Karpas-422 (cell line): Measurements from ENCODE around the gene SLC7A10. TPM values are rescaled to one million over a fixed set of nuclear protein-coding genes. Genes with fewer than 3 reads are reported as not detected.

Experiments used
- DNase-seq: peaks from one replicate; pipeline ENCODE4 v3.0.0-alpha.2; 2015
- H2AFZ ChIP-seq: fragments of 200-600 bp; sonication (generic); 2 replicates; pipeline ENCODE4 v1.6.1; 2014; ENCODE audit warnings: antibody characterized with exemption, low read length, mixed read lengths
- H3K27ac ChIP-seq: fragments of 200-600 bp; sonication (generic); 2 replicates; pipeline ENCODE4 v1.5.1; 2014; ENCODE audit warnings: mild to moderate bottlenecking, low read length, moderate library complexity
- H3K27me3 ChIP-seq: fragments of 200-600 bp; sonication (generic); 2 replicates; pipeline ENCODE4 v1.6.1; 2014; ENCODE audit warnings: low read length, mixed read lengths
- H3K36me3 ChIP-seq: fragments of 200-600 bp; sonication (generic); 2 replicates; pipeline ENCODE4 v1.6.1; 2014; ENCODE audit warnings: low read length, mixed read lengths; ENCODE audit not compliant: insufficient read depth
- H3K4me1 ChIP-seq: fragments of 200-600 bp; sonication (generic); 2 replicates; pipeline ENCODE4 v1.6.1; 2014; ENCODE audit warnings: mild to moderate bottlenecking, low read length, mixed read lengths
- H3K4me2 ChIP-seq: fragments of 200-600 bp; sonication (generic); 2 replicates; pipeline ENCODE4 v1.6.1; 2014; ENCODE audit warnings: low read length, low read depth, mild to moderate bottlenecking; ENCODE audit not compliant: poor library complexity, severe bottlenecking
- H3K4me3 ChIP-seq: fragments of 200-600 bp; sonication (generic); 2 replicates; pipeline ENCODE4 v1.5.1; 2014; ENCODE audit warnings: mild to moderate bottlenecking, antibody characterized with exemption, low read length, mixed read lengths
- H3K79me2 ChIP-seq: fragments of 200-600 bp; sonication (generic); 2 replicates; pipeline ENCODE4 v1.6.1; 2014; ENCODE audit warnings: mild to moderate bottlenecking, low read length, mixed read lengths
- H3K9ac ChIP-seq: fragments of 200-600 bp; sonication (generic); 2 replicates; pipeline ENCODE4 v1.6.0; 2014; ENCODE audit warnings: low read length
- H3K9me2 ChIP-seq: fragments of 200-600 bp; sonication (generic), shearing (Covaris generic); replicated peaks from 2 replicates; pipeline ENCODE4 v1.6.0; 2014; ENCODE audit warnings: mild to moderate bottlenecking, low read length, moderate library complexity; ENCODE audit not compliant: insufficient read depth
- H3K9me3 ChIP-seq: fragments of 300-700, 200-600 bp; sonication (generic); 2 replicates; pipeline ENCODE4 v1.6.1; 2014; ENCODE audit warnings: low read length, mixed read lengths
- H4K20me1 ChIP-seq: fragments of 200-600 bp; sonication (generic); 2 replicates; pipeline ENCODE4 v1.6.1; 2014; ENCODE audit warnings: mild to moderate bottlenecking, antibody characterized with exemption, low read length, low read depth; ENCODE audit not compliant: insufficient read depth
- total RNA-seq: library from RNA; depleted of rRNA; stranded (reverse); fragments of >200 nt; shearing (Covaris generic); gene quantifications from 2 replicates; pipeline ENCODE4 v1.2.3, GENCODE V29; 2014; ENCODE audit warnings: low replicate concordance

The SLC7A10 gene
- total RNA-seq, 1 experiment from 2014 or later, result not detected

DNA sequence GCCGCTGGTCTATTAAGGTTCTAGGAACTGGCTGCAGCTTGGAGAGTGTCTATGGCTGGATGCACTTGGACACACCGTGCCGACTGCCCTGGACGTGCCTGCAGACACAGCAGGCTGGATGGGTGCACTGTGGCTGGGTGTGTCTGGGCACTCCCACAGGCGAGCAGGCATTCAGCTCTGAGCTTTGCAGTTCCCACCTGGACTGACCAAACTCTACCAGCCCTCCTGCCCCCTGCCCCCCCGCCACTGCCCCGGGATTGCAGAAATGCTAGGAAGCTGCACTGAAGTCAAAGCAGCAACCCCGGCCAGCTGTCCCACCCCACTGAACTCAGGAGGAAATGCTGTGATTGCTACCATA lies 38.5 kb downstream of the SLC7A10 start:
- H3K9me2 ChIP-seq, result no peaks in the 10 kb centered on the region
- H3K27ac ChIP-seq, result no peak overlapping the region
- no peak overlapping the region for H3K4me3 ChIP-seq
- no peak for DNase-seq
- H2AFZ ChIP-seq, result no peak overlapping the region
- H4K20me1 ChIP-seq, result no peaks in the 10 kb centered on the region
- no peak overlapping the region for H3K4me2 ChIP-seq
- no peaks in the 10 kb centered on the region for H3K9me3 ChIP-seq
- H3K9ac ChIP-seq, result no peak overlapping the region
- H3K27me3 ChIP-seq, result no peaks in the 10 kb centered on the region
- no peaks in the 10 kb centered on the region for H3K79me2 ChIP-seq
- no peaks in the 10 kb centered on the region for H3K36me3 ChIP-seq
- H3K4me1 ChIP-seq, result no peaks in the 10 kb centered on the region

DNA sequence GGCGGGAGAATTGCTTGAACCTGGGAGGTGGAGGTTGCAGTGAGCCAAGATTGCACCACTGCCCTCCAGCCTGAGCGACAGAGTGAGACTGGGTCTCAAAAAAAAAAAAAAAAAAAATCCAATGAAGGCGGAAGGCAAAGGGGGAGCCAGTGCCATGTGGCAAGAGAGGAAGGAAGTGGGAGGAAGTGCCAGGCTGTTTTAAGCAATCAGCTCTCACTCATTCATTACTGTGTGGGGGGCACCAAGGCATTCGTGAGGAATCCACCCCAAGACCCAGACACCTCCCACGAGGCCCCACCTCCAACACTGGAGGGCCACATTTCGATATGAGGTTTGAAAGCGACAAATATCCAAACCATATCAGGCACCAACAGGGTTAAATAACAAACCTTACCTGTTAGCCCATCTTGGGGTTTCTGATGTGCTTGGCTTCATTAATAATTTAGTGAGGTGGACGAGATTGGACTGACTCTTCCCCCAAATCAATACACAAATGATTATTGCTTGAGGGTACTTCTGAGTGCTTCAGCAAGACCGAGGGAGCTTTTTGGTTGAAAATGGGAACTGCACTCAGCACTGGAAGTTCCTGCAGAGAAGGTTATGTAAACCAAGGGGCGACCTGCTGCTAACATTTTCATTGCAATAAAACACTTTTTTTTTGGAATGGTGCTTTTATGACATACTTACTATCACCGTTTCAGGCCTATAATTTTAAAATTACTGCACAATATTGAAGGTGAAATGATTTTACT lies 39.0 kb downstream of the SLC7A10 start:
- no peaks in the 10 kb centered on the region for H3K9me3 ChIP-seq
- no peak overlapping the region for H3K27ac ChIP-seq
- H3K4me1 ChIP-seq, result no peaks in the 10 kb centered on the region
- H2AFZ ChIP-seq, result no peak overlapping the region
- H3K9ac ChIP-seq, result no peak overlapping the region
- no peak overlapping the region for H3K4me3 ChIP-seq
- no peaks in the 10 kb centered on the region for H3K79me2 ChIP-seq
- H3K4me2 ChIP-seq, result no peak overlapping the region
- no peak for DNase-seq
- no peaks in the 10 kb centered on the region for H3K27me3 ChIP-seq
- H3K9me2 ChIP-seq, result no peaks in the 10 kb centered on the region
- no peaks in the 10 kb centered on the region for H3K36me3 ChIP-seq
- no peaks in the 10 kb centered on the region for H4K20me1 ChIP-seq

DNA sequence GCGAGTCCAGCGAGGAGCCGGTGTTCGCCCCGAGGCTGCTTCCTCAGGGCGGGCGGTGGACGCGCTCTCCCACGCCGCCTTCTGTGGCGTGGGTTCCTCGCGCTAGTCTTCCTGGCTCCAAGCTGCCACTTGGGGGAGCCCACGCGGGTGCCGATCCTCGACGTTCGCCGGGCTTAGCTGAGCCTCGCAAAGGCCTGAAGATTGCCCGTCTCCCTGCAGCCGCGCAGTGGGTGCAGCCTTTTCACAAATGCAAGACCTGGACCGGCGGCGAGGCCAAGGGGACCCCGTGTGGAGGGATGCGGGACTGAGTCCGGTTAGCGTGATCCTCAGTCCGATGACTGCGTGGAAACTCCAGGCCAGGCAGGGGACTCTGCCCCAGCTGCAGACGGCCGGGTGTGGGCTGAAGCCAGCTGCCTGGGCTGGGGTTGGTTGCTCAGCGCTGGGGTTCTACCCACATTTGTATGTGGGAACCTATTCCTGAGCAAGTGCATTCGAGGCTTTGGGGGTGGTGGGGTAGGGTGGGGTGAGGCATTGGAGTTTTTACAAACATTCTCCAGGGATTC lies 48.2 kb downstream of the SLC7A10 start:
- H3K9me2 ChIP-seq, result no peaks in the 10 kb centered on the region
- peak overlapping the region; percentile 92 for H3K4me2 ChIP-seq
- H4K20me1 ChIP-seq, result no peaks in the 10 kb centered on the region; the same call in 1 of the 2 replicates
- no peak overlapping the region for H3K27ac ChIP-seq
- H3K36me3 ChIP-seq, result no peaks in the 10 kb centered on the region
- DNase-seq, result no peak
- H2AFZ ChIP-seq, result peak overlapping the region; percentile 68; the same call in 1 of the 2 replicates
- peaks cover 19% of the 10 kb centered on the region for H3K4me1 ChIP-seq
- peak overlapping the region; percentile 67 for H3K4me3 ChIP-seq
- H3K9ac ChIP-seq, result peak overlapping the region; percentile 67
- no peaks in the 10 kb centered on the region for H3K9me3 ChIP-seq
- peaks cover 12% of the 10 kb centered on the region for H3K79me2 ChIP-seq
- H3K27me3 ChIP-seq, result no peaks in the 10 kb centered on the region

DNA sequence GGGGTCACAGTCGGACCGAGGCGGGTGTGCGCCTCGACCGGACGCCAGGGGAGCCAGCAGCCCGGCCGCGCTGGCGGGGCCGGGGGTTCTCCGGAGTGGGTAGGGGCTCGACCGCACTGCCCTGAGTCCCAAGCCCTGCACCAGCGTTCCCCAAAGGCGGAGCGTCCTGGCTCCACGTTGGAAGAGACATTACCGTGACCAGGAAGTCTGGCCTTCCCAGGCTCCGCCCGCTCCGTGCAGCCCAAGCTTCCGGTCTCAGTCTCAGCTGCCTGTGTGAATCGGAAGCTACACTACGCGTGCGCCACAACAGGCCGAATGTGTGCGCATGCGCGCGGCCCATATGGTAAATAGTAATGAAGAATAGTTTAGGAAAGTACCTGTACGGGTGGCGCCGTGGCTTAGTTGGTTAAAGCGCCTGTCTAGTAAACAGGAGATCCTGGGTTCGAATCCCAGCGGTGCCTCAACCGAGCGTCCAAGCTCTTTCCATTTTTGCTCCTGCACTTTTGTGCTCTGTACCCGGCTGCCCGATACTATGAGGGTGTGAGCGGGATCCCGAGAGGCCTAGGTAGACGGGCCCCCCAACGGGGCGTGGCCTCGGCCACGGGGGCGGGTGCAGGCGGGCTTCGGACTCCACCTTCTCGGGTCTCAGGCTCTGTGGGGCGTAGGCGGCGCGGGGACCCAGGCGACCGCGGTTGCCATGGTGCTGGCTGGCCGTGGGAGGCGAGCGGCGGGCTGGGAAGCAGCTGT lies 48.8 kb downstream of the SLC7A10 start:
- Histone ChIP-seq H3K9ac (peak overlapping the region; percentile 83), H3K4me3 (peak overlapping the region; percentile 78), H4K20me1 (no peaks in the 10 kb centered on the region; the same call in 1 of the 2 replicates), H3K36me3 (no peaks in the 10 kb centered on the region), H3K27me3 (no peaks in the 10 kb centered on the region), H3K4me2 (peak overlapping the region; percentile 92), H3K4me1 (peaks cover 19% of the 10 kb centered on the region), H3K79me2 (peaks cover 12% of the 10 kb centered on the region), H2AFZ (peak overlapping the region; percentile 76; the same call in 1 of the 2 replicates), H3K9me2 (no peaks in the 10 kb centered on the region), H3K9me3 (no peaks in the 10 kb centered on the region), H3K27ac (no peak overlapping the region)
- DNase-seq, result peak; percentile 99

DNA sequence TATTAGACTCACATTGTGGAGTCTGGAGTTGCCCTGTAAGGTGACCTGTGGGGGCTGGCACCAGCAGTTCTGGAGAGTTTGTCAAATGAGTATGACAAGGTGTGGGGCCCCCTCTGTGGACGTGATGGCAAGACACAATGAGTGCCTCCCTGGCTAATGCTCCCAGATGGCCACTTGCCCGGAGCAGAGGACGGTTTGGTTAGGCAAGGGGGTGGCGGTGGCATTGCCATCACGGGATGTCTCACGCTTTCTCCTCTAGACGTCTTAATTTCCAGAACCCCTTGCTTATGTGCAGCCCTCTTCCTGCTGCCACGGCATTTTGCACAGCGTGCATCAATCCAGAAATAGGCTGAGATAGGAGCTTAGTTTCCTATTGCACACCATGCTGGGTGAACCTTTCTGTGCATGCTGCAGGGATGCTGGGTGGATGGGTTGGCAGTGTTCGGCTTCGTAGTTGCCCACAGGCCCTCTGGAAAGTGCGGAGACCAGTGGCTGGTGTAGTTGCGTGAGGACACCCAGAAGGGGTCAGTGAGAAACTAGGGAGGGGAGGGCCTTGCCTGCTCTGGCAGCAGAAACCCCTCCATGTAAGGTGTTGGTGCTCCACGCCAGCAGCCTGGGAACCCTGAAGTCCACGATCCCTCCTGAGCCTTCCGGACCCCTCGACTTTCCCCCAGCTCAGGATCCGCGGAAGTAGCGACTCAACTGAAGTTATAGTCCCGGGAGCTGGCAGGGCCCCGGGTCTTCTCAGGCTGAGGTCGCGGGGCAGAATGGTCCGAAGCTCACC lies 49.6 kb downstream of the SLC7A10 start:
- Histone ChIP-seq H3K9ac (peak overlapping the region; percentile 83), H3K79me2 (peaks cover 12% of the 10 kb centered on the region), H3K27ac (no peak overlapping the region), H3K4me2 (peak overlapping the region; percentile 92), H4K20me1 (no peaks in the 10 kb centered on the region; the same call in 1 of the 2 replicates), H2AFZ (peak overlapping the region; percentile 76; the same call in 1 of the 2 replicates), H3K9me3 (no peaks in the 10 kb centered on the region), H3K4me3 (peak overlapping the region; percentile 78), H3K27me3 (no peaks in the 10 kb centered on the region), H3K36me3 (no peaks in the 10 kb centered on the region), H3K4me1 (peaks cover 19% of the 10 kb centered on the region), H3K9me2 (no peaks in the 10 kb centered on the region)
- DNase-seq, result peak; percentile 52

DNA sequence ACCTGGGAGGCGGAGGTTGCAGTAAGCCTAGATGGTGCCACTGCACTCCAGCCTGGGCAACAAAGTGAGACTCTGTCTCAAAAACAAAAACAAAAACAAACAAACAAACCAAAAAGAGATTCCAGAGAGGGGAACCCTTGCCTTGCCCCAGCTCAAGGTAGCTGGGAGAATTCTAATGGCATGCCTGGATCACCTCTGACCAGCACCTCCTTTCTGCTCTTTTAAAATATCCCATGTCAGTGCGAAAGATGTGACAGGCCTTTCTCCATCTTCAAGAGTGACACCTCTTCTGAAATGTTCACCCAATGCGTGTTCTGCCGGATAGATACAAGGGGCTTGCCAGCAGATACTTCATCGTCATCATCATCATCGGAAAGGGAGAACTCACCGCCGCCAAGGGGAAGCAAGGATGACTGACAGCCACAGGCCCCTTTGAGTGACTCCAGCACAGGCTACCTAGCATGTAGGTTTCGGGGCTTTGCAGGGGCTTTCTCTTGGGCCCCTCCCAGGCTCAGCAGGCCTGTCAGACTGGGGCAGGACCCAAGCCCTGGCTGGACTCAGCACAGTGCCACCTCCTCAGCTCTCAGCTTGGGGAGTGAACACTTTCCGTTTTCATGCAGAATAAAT lies 50.4 kb downstream of the SLC7A10 start:
- Histone ChIP-seq H2AFZ (no peak overlapping the region), H3K79me2 (peaks cover 12% of the 10 kb centered on the region), H3K36me3 (no peaks in the 10 kb centered on the region), H3K9ac (peak overlapping the region; percentile 83), H3K27ac (no peak overlapping the region), H3K4me2 (peak overlapping the region; percentile 92), H3K9me2 (no peaks in the 10 kb centered on the region), H3K4me1 (peaks cover 19% of the 10 kb centered on the region), H4K20me1 (no peaks in the 10 kb centered on the region; the same call in 1 of the 2 replicates), H3K4me3 (peak overlapping the region; percentile 78), H3K9me3 (no peaks in the 10 kb centered on the region), H3K27me3 (no peaks in the 10 kb centered on the region)
- no peak for DNase-seq

DNA sequence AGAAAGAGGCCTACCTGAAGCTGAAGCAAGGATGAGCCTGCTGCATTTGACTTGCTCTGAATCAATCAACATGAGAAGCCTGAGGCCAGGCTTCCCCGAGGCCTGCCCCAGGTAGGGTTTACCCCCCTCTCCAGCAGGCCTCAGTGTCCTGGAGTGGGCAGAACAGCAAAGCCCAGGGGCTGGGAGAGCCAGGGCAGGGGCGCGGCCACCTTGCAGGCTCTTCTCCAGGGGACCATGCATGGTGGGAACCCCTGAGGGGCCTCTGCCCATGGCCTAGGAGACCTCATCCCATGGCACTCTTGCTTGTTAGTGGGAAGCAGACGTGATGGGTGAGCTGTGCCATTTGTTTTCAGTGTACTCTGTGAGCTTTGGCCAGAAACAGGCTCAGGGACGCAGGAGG lies 51.5 kb downstream of the SLC7A10 start:
- H2AFZ ChIP-seq, result no peak overlapping the region
- H3K79me2 ChIP-seq, result peaks cover 12% of the 10 kb centered on the region
- H3K4me1 ChIP-seq, result peaks cover 19% of the 10 kb centered on the region
- no peaks in the 10 kb centered on the region; the same call in 1 of the 2 replicates for H4K20me1 ChIP-seq
- H3K27me3 ChIP-seq, result no peaks in the 10 kb centered on the region
- H3K27ac ChIP-seq, result no peak overlapping the region
- no peak for DNase-seq
- H3K9me2 ChIP-seq, result no peaks in the 10 kb centered on the region
- no peaks in the 10 kb centered on the region for H3K36me3 ChIP-seq
- H3K4me3 ChIP-seq, result no peak overlapping the region
- no peak overlapping the region for H3K9ac ChIP-seq
- no peak overlapping the region for H3K4me2 ChIP-seq
- H3K9me3 ChIP-seq, result no peaks in the 10 kb centered on the region
